H1 (cell line): ENCODE results near the gene KDM4E. TPM values are rescaled to one million over a fixed set of nuclear protein-coding genes. Genes with fewer than 3 reads are reported as not detected.
A peak's percentile ranks its signal among the peaks of the same experiment; 100 is the strongest.

Source experiments
- CHD7 ChIP-seq: fragments of 300-600 bp; sonication (generic); IDR thresholded peaks from 2 replicates; pipeline ENCODE4 v1.7.1; 2012; ENCODE audit warnings: low read length, moderate library complexity, mild to moderate bottlenecking, inconsistent platforms; ENCODE audit not compliant: insufficient replicate concordance
- EZH2 ChIP-seq: fragments of 200-600 bp; sonication (generic); IDR thresholded peaks from 2 replicates; pipeline ENCODE4 v1.7.1; 2012; ENCODE audit warnings: low read depth, mild to moderate bottlenecking, moderate library complexity, low read length, inconsistent platforms; ENCODE audit not compliant: severe bottlenecking
- GTF2F1 ChIP-seq: IDR thresholded peaks from 2 replicates; pipeline ENCODE4 v1.6.1; 2012; ENCODE audit warnings: low read depth, low read length, improper control_type of control experiment, borderline replicate concordance
- RAD21 ChIP-seq, 2 experiments: IDR thresholded peaks in 1 of 2; conservative IDR thresholded peaks in 1 of 2; 2 replicates each; pipeline ENCODE4 v1.6.1; 2011; ENCODE audit warnings: low read depth in 2 of 2, low read length in 2 of 2, improper control_type of control experiment in 1 of 2, inconsistent platforms in 1 of 2, mild to moderate bottlenecking in 1 of 2, moderate library complexity in 1 of 2
- SAP30 ChIP-seq: fragments of 300-600 bp; sonication (generic); IDR thresholded peaks from 2 replicates; pipeline ENCODE4 v1.7.1; 2012; ENCODE audit warnings: low read length, moderate library complexity, mild to moderate bottlenecking, inconsistent platforms; ENCODE audit not compliant: insufficient read depth, insufficient replicate concordance
- TAF1 ChIP-seq: IDR thresholded peaks from 2 replicates; pipeline ENCODE4 v1.6.1; 2011; ENCODE audit warnings: mild to moderate bottlenecking, low read depth, low read length
- USF2 ChIP-seq: IDR thresholded peaks from 2 replicates; pipeline ENCODE4 v1.6.1; 2011; ENCODE audit warnings: low read length, improper control_type of control experiment
- YY1 ChIP-seq: IDR thresholded peaks from 2 replicates; pipeline ENCODE4 v1.6.1; 2011; ENCODE audit warnings: low read depth, mild to moderate bottlenecking, low read length
- polyA plus RNA-seq, 7 experiments: library from polyadenylated mRNA; depleted of rRNA in 3 of 7; stranded (reverse) in 5 of 7; unstranded in 2 of 7; fragments of >200 nt in 5 of 7; fragments of 200-250 nt in 2 of 7; gene quantifications; 1 replicate in 5 of 7; 2 replicates in 1 of 7; 4 replicates in 1 of 7; pipeline versions ENCODE4 v1.2.1 to v1.2.3, GENCODE V29; 2011 to 2013; ENCODE audit warnings: missing spikeins in 2 of 7, mixed read lengths in 2 of 7
- total RNA-seq: library from RNA; stranded (reverse); fragmentation: NEBNext Ultra II Directional; extraction: Animal tissue kit (Norgen Biotek cat#: 25700); gene quantifications from 2 replicates; pipeline ENCODE4 v1.2.1, GENCODE V29; 2021

The KDM4E gene
- total and polyA plus RNA-seq, 2 of the 8 experiments (the other 6 are each of a cell fraction or from before 2014, with no cell fraction given): not detected

GRCh38 chr11:95067039-95067840, 42.2 kb downstream of the KDM4E start (continued):
- TF ChIP-seq CHD7: no peak
- no peak for TF ChIP-seq USF2
- no peak for TF ChIP-seq SAP30
- TF ChIP-seq YY1: peak; percentile 87
- 0 out of 4 replicates have a peak, but pooled peaks have one; percentile 4 to 13 for TF ChIP-seq RAD21 (IDR thresholded peaks at IDR 0.05 in 1 of 2, conservative IDR thresholded peaks at IDR 0.05 in 1 of 2; ENCODE audit: low read depth in 2 of 2, low read length in 2 of 2)
- no peak for TF ChIP-seq GTF2F1
- no peak for TF ChIP-seq EZH2
- no peak; the same call in 1 of the 2 replicates for TF ChIP-seq TAF1
